RPMI7951 (cell line): ENCODE data around the gene DNAL4. TPM values are rescaled to one million over a fixed set of nuclear protein-coding genes. Genes with fewer than 3 reads are reported as not detected.

Source experiments
- DNase-seq: peaks from one replicate; pipeline ENCODE4 v3.0.0-alpha.2; 2012; ENCODE audit warnings: low read depth
- total RNA-seq: library from RNA; depleted of rRNA; stranded (reverse); fragments of >200 nt; shearing (Covaris generic); gene quantifications from 2 replicates; pipeline ENCODE4 v1.2.3, GENCODE V29; 2014

DNAL4 gene
- total RNA-seq, 1 experiment from 2014 or later: 9.5 TPM

DNA sequence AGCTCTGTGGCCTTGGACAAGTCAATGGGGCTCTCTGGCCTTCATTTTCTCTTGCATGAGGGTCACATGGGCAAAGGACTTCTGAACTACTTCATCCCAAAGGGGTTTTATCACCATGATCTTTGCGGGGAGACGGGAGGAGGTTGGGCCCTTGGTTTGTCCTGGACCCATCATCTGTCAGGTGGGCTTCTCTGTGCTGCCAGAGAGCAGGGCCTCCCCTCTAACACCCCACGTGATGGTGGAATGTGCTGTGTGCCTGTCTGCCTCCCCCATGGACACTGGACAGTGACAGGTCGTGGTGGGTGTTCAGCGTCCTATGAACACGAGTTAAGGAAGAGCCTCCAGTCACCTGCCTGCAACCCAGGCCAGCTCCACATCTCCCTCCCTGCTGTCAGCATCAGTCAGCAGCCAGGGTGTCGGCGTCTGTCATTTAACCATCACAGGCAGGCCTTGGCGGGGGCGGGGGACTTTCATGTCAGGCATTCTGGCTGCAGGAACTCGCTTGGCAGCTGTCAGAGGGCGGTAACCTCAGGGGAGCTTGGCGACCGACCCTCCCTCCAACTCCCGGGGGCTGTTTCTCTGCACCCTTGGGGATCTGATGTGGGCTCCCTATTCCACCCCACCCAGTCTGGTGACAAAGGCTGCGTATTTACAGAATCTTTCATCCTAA is 35.5 kb downstream of the DNAL4 start:
- DNase-seq: no peak

DNA sequence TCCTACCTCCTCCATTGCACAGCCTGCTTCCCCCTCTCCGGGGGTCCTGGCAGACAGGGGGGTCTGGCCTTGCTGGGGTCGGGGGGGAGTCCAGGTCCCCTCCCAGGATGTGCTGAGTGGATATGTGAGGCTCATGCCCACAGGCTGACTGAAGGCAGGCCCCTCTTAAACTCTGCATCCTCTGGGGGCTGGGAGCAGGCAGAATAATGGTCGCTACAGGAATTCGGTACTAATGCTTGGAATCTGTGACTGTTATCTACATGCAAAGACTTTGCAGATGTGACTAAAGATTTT is 36.5 kb downstream of the DNAL4 start:
- no peak for DNase-seq

DNA sequence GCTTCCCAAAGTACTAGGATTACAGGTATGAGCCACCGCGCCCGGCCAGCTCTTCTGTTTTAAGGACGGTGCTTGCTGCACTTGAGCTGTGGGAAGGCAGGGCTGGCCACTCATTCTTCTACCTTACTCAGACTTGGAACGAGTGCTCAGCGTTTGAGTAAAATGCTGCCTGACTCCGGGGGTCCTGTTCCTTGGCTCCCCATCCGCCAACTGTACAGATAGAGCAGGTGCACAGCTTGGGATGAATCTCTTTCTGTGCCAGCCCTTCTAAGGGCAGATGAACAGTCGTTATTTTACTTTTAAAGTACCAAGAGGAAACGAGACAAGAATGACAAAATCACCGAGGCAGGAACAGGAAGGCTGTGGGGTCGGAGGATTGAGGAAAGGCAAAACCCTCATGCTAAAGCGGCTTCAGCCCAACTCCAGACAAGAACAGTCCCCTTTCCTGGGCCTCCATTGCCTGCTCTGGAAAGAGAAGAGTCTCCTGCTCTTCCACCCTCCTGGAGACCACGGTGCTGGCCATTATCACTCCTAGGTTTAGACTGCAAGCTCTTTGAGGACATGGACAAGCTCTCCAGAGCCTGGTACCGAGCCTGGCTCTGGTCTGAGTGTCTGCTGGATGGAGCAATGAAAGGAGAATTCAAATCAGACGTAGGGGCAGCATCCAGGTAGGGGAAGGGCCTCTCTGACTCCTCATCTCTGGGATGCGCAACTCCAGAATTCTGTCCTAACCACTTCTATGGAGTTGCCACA is 37.1 kb downstream of the DNAL4 start:
- no peak for DNase-seq

DNA sequence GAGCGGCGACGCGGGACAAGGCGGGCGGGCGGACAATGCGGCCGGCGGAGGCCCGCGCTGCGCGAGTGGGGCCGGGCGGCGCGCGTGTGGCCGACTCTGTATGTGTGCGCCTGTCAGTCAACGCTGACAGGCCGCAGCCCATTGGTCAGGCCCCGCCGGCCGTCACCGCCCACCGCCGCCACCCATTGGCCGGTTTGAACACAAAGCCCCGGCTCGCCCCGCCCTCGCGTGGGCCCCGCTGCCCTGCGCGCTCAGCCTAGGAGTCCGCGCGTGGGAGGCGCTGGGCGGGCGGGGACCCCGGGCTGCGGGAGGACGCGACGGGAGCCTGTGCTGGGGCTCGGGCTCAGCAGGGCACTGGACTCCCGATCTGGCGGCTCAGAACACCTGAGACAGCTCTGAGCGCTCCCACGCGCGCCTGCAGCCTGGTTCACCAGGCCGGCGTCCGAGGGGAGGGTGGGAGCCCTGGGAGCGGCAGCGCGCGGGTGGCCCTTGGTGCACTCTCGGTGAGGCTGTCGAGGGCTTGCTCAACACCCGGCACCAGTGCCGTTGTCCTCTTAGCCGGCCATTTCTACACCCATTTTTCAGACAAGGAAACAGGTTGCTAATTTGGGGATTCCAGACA is 37.9 kb downstream of the DNAL4 start, which contains the start of gene SUN2:
SUN2 (minus strand) TSS at position 88 of the 622 bp plus-strand sequence. CDS start 3,370 bp downstream, outside the sequence.
- DNase-seq: peak; percentile 83

DNA sequence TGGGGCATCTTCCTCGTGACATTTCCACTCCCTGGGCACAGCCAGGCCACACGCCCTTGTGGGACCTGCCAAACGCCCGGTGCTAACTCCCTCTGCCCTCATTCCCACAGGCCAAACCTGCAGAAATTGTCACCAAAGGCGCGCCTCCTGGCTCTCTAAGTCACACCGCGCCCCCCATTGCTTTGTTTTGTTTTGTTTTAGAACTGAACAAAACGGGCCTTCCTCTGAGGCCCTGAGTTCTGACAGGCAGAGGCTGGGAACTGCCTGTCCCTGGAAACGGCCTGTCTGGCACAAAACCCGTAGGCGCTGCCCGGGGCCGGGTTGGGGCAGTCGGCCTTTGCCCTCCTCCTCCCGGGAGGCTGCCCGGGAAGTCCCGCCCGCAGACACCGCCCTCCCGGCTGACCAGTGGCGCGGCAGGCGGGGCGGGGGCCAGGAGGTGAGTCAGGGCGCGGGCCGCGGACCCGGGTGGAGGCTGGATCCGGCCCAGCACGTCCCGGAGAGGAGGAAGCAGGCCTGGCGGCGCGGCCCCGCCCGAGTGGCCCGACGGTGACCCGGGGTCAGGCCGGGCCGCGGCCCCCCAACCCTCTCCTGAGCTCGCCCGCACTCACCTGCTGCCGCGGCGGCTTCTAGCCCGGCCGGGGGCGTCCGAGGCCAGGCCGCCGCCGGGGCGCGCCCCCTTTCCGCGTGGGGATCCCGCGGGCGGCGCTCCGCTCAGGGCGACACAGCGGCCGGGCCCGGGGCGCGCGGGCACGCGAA is 38.6 kb downstream of the DNAL4 start:
- DNase-seq: peak; percentile 86

DNA sequence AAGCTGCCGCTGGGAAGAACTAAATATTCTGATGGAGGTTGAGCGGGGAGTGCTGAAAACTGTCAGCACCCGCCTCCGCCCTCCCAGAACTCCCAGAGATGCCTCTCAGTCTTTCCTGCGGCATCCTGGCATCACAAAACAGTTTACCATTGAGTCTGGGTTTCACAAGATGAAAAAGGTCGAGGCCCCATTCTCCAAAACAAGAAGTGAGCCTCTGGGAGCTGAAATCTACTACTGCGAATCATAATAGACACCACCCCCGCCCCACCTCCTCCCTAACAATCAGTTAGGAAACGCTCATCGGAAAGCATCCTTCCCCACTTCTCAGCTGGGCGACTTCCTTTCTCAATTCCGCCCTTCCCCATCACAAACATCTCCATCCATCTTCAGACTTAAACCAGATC is 39.2 kb downstream of the DNAL4 start:
- DNase-seq: peak; percentile 36

DNA sequence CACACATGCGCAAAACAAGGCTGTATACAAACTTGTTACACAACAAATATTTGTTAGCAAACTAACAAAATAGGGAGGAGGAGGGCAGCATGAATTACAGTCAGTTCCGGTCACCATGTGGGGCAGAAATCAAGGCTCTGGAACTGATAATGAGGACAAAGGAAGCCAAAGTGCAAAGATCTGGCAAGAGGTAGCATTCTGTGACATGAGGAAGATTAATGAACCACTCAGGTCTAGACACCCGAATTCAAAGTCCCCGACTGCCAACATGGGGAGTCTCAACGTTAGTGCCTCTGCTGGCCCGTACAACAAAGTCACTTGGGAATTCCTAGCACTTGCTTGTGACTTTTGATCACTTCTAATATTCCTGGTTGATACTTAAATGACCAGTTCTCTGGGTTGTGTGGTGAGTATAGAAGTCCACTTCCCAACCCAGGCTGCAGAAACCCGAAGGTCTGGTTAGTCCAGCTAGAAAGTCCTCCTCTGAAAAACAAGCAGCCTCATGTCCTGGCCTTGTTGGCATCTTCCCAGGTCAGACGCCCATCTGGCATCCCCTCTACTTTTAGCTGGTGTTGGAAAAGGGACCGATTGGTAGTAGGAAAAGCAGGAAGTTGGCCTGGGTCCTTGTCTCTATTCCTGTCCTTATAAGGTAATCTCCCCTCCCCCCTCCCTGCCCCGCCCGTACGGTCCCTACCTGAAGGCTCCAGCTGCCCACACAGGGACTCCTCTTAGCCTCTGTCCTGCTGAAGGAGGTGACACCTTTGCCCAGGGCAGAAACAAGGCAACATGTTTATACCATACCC is 39.8 kb downstream of the DNAL4 start:
- DNase-seq: peak; percentile 60

DNA sequence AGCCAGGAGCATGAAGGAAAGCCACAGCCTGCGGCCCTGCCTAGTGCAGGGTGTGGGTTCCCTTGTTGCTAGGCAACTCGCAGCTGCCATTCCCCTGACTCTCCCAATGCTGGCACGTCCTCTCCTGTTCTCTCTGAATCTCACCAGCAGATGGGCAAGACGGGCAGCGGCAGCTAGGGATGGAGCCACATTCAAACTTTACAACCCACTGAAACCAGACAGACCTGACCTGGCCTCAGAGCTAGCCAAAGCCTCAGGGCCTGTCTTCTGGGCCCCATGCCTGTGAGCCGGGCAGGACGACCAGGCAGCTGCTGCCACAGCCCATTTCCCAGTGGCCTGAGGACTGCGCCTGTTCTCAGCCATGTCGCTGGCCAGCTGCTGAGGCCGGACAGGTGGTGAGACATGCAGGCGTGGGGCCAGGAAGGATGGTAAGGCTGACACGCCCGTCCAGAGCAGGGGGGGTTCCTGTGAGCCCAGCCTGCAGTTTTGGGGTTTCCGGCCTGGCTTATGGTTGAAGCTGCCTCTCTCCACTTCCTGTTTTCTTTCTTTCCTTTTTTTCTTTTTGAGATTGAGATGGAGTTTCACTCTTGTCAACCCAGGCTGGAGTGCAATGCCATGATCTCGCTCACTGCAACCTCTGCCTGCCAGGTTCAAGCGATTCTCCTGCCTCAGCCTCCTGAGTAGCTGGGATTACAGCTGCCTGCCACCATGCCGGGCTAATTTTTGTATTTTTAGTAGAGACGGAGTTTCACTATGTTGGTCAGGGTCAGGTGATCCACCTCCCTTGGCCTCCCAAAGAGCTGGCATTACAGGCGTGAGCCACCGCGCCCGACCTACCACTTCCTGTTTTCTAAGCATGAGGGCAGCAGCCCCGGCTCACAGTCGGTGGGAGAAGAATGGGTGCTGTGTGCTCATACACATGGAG is 42.3 kb downstream of the DNAL4 start:
- no peak for DNase-seq

DNA sequence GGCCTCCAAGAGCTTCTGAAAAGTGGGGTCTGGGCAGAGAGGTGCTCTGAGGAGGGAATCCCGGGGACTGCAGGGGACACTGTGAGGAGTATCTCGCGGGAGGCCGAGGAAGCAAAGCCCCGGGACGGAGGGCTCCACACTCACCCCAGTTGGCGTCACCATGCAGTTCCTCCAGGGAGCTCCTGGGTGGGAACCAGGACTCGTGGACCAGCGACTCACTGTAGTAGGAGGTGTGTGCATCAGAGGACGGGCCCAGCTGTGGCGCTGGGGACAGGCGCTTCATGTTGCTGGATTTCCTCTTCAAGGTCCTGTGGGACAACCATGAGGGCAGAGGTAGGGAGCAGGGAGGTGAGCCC is 42.9 kb downstream of the DNAL4 start:
- no peak for DNase-seq

DNA sequence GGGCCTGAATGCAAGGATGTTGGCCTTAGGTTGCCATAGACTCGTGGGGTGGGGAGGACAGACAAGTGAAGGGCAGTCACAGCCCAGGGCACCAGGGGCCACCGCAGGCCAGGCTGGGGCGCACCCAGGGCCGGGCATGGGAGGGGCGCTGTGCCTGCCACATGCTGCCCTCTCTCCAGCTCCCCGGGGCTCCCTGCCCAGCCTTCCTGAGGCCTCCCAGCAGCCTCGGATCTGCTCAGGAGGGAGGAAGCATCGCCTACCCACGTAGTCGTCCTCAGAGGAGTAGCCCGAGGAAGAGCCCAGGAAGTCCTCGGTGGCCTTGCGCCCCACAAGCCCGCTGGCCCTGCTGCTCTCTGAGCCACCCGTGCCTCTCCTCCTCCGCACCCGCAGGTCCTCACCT is 43.3 kb downstream of the DNAL4 start:
- no peak for DNase-seq

DNA sequence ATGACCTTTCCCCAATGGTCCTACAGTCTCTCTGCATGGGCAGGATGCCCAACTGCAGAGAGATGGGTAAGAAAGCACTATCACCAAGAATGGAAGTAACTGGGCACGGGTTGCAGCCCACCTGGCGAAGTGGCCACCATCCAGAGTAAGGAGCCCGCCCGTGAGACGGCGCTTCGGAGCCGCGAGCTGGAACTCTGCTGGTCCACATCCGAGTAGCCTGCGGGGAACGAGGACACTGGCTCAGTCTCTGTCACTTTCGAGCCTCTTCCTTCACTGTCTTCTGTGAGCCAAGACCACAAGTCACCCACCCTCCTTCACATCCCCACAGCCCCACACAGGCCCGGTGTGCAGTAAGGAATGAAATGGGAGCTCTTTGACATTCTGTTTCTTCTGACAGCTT is 43.8 kb downstream of the DNAL4 start:
- DNase-seq: no peak

DNA sequence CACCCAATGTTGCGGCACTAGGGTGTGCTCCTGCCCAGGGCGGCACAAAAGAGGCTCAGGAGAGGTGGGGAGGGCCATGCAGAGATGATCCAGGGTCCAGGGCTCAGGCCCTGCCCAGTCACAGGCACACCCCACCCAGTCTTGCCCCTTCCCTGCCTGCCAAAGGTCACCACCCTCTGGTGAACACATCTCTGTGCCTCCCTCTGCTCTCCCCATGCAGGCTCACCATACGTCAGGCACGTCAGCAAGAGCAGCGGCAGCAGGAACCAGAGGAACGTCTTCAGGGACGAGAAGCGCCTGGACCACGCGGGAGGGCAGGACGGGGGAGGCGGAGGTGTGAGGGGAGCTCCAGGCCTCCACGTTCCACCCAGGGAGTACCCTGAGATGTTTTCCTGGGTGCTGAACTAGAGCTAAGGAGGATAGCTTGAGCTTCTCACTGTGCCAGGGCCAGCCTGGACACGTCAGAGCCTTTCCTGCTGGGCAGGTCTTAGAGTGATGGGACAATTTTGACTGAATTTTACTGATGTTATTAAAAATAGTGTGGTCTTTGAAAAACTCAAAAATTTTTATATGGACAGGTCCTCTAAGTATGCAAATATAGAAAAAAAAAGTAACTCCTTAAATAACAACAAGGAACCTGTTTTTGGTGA is 45.3 kb downstream of the DNAL4 start:
- DNase-seq: no peak

DNA sequence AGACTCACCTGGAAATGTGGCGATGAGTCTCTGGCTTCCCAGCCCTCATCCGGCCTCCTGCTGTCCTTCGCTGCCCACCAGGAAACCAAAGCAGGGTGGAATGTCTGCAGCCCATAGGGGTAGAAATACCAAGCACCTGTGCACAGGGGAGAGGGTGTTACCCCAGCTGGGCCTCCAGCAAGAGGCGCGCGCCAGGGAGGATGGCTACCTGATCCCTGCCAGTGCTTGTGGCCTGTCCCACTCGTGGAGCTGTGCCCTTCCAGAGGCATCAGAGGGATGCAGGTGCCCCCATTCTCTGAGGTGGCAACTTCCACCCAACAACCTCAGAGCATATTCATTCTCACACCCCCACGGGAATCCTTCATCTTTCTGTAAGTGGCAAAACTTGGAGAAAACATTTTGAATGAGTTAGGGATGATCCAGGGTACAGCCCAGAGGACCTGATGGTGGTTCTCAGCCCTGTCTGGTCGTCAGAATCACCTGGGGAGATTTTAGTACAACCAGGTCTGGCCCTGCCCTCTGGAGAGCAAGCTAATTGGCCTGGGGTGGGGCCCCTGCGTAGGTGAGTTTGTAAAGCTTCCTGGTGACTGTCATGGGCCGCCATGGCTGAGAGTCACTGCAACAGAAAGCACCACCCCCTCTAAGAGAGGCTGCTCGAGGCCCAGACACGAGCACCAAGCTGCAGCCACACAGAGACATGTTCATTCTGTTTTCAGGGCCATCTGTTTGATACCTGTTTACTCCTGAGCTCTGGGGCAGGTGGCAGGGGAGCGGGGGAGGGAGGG is 48.1 kb downstream of the DNAL4 start:
- no peak for DNase-seq

DNA sequence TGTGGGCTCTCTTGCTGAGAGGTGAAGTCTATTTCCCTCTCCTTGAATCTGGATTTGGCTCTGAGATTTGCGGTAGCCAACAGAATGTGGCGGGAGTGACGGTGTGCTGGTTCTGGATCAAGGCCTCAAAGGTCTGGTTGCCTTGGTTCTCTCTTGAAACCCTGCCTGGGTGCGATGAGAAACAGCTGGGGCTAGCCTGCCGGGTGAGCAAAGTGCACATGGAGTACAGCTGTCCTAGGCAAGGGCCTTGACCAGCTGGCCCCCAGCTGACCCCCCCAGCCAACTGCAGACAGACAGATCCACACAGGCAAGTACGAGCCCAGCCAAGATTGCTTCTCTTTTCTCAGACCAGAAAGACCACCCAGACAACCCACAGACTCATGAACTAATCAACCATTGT is 49.0 kb downstream of the DNAL4 start:
- DNase-seq: no peak

DNA sequence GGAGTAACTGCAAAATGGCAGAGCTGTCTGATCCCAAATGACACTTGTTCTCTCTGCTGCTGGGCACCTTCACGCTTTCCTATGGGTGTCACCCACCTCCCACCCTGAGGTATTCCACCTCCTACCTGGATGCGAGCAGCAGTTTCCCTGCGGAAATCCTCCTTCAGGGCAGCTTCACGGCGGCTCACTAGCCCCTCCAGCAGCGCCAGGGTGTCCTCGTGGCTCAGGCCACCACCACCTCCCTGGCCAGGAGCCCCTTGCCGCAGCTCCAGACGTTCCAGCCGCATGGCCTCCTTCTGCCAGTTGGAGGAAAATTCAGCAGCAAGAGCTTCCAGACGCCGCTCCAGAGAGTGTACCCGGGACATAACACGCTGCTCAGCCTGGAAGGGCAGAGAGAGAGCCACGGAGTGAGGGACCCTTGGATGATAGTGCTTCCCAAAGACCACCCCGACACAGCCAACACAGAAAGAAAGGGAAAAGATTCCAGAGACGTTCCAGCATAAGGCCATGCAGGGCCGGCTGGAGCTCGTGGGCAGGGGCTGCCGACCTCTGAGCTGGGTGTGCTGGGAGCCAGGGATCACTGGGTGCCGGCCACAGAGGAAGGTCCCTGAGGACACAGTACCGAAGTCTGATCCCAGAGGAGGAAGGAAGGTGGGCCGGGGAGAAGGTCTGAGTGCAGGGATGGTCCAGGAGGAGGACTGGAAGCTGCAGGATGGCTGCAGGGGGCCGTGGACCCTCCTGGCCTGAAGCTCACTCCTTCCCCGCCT is 51.6 kb downstream of the DNAL4 start:
- no peak for DNase-seq

DNA sequence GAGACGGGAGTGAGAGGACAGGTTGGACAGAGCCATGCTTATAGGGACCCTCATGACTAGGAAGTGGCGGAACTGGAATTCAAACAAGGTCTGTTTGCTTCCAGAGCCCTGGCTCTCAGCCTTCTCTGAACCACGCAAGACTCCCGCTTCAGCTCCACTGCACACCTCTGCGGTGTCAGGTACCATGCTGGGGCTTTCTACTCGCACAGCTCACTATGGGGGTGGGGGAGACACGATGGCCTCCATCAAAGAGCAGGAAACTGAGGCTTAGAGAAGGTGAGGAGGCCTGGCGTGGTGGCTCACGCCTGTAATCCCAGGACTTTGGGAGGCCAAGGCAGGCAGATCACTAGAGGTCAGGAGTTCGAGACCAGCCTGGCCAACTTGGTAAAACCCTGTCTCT is 52.4 kb downstream of the DNAL4 start:
- DNase-seq: no peak

DNA sequence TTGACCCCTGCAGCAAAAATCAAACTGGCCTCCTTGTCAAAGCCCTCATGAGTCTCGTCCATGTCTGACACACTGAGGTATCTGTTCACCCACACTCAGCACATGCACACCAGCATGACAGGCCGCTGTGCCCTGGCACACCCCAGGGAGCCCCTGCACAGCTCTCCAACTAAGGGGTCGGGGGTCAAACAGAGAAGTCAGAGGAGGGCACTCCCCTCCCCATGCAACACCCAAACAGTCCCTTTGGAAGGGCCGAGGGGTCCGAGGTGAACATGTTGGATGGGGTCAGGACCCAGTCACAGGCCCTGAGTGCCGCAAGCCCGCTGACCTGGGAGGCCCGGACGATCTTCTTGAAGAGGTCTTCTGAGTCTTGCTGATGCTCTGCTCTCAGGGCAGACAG is 52.8 kb downstream of the DNAL4 start:
- DNase-seq: no peak

DNA sequence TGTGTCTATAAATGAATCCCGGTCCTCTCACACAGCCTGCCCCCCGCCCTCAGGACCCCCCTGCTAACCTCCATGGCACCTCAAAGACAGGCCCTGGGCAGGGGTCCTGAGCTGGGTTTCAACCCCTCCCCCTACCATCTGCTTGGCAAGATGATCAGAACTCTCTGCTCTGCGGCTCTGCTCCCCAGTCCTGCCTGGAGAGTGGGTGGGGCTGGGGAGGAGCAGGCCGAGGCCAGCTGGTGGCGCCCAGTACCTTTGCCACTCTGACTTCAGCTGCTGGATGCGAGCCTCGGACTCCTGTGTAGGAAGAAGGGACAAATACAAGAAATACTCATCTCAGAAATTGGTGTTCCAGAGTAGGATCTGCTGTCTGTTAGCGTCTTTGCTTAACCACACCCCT is 53.2 kb downstream of the DNAL4 start:
- DNase-seq: no peak
